ENCODE measurements around the gene PALD1.

Gene PALD1

GRCh38 chr10:70510453-70510852, 31.9 kb downstream of the PALD1 start:
- TF ChIP-seq, protein P1, sequence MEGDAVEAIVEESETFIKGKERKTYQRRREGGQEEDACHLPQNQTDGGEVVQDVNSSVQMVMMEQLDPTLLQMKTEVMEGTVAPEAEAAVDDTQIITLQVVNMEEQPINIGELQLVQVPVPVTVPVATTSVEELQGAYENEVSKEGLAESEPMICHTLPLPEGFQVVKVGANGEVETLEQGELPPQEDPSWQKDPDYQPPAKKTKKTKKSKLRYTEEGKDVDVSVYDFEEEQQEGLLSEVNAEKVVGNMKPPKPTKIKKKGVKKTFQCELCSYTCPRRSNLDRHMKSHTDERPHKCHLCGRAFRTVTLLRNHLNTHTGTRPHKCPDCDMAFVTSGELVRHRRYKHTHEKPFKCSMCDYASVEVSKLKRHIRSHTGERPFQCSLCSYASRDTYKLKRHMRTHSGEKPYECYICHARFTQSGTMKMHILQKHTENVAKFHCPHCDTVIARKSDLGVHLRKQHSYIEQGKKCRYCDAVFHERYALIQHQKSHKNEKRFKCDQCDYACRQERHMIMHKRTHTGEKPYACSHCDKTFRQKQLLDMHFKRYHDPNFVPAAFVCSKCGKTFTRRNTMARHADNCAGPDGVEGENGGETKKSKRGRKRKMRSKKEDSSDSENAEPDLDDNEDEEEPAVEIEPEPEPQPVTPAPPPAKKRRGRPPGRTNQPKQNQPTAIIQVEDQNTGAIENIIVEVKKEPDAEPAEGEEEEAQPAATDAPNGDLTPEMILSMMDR (IDR thresholded peaks at IDR 0.05; ENCODE audit: extremely low read depth, insufficient read depth, missing control alignments), result no peak
- DNase-seq (ENCODE audit: low spot score), result no peak
- in situ Hi-C loops (cut with MboI; ENCODE audit: low pct_unique_long_range_greater_than_20kb, low sequenced_read_pairs, unreplicated experiment), result no loop called here

- TF ChIP-seq, protein P1 (IDR thresholded peaks at IDR 0.05; ENCODE audit: extremely low read depth, insufficient read depth, missing control alignments), result no peak
- in situ Hi-C loops (cut with MboI; ENCODE audit: low pct_unique_long_range_greater_than_20kb, low sequenced_read_pairs, unreplicated experiment), result no loop called here
- DNase-seq (ENCODE audit: low spot score), result no peak
These were observed 32.3 kb downstream of the PALD1 start for GRCh38 chr10:70510904-70511303.

GRCh38 chr10:70512149-70512639, 33.6 kb downstream of the PALD1 start:
- TF ChIP-seq, protein P1 (IDR thresholded peaks at IDR 0.05; ENCODE audit: extremely low read depth, insufficient read depth, missing control alignments), result no peak
- DNase-seq (ENCODE audit: low spot score), result no peak
- in situ Hi-C loops (cut with MboI; ENCODE audit: low pct_unique_long_range_greater_than_20kb, low sequenced_read_pairs, unreplicated experiment), result no loop called here

- TF ChIP-seq, protein P1 (IDR thresholded peaks at IDR 0.05; ENCODE audit: extremely low read depth, insufficient read depth, missing control alignments), result no peak
- in situ Hi-C loops (cut with MboI; ENCODE audit: low pct_unique_long_range_greater_than_20kb, low sequenced_read_pairs, unreplicated experiment), result no loop called here
- peak; percentile 88 for DNase-seq (ENCODE audit: low spot score)
These were observed 35.3 kb downstream of the PALD1 start for GRCh38 chr10:70513848-70514309.

GRCh38 chr10:70514591-70514990, 36.0 kb downstream of the PALD1 start:
- in situ Hi-C loops (cut with MboI; ENCODE audit: low pct_unique_long_range_greater_than_20kb, low sequenced_read_pairs, unreplicated experiment), result no loop called here
- no peak for DNase-seq (ENCODE audit: low spot score)
- TF ChIP-seq, protein P1 (IDR thresholded peaks at IDR 0.05; ENCODE audit: extremely low read depth, insufficient read depth, missing control alignments), result no peak

- no peak for DNase-seq (ENCODE audit: low spot score)
- in situ Hi-C loops (cut with MboI; ENCODE audit: low pct_unique_long_range_greater_than_20kb, low sequenced_read_pairs, unreplicated experiment), result no loop called here
- TF ChIP-seq, protein P1 (IDR thresholded peaks at IDR 0.05; ENCODE audit: extremely low read depth, insufficient read depth, missing control alignments), result no peak
These were observed 36.6 kb downstream of the PALD1 start for GRCh38 chr10:70515035-70515667.

All from GM13977 (cell line).